Activated CD4-positive, alpha-beta T cell treated with anti-CD3 and anti-CD28 coated beads for 24 hours (primary cell): ENCODE results near the gene HOXD8.

ENCODE experiments used
- DNase-seq, 2 donors: peaks; one replicate each; pipeline ENCODE4 v3.0.0-alpha.2; 2020; ENCODE audit warnings: low read depth in 2 of 2

HOXD8 gene

DNA sequence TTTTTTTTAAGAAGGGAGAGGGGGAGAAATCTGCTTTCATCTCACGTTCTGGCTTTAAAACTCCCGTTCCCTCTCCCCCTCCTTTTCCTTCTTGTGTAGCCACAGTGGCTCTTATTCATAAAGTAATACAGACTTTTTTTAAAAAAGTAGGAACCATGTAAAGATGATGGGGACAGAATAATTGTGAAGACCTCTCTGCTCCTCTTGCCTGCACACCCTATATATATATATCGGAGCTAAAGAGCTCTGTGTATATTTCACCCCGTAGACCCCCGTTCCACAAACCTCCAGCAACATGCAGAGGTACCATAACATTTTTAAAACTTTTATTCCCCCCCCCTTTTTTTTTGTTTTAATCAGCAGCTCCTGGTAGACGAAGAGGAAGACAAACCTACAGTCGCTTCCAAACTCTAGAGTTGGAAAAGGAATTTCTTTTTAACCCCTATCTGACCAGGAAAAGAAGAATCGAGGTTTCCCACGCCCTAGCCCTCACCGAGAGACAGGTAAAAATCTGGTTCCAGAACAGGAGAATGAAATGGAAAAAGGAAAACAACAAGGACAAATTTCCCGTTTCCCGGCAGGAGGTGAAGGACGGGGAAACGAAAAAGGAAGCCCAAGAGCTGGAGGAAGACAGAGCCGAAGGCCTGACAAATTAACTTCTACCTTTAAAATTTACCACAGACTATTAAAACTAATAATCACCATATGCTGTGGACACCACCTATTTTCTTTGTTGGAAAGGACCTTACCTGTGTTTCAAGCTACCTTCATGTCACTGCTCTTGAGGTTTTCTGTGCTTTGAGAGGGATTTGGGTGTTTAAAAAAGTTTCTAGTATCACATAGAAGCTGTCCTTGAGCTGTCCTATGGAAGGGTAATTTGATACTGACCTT is 1.7 kb downstream of the HOXD8 start:
- DNase-seq = no peak

DNA sequence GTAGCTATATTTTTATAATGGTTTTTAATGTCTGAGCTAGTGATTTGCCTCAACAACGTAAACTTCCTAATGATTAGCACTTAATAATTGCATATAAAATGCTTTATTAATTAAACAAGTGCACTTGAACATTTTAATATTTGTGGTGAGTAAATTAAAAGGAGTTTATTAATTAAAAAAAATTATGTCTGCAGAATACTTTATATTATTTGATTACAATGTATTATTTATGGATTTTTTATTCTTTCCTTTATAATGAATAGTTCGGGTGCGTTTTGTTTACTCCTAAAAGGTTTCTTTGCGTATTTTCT is 2.3 kb downstream of the HOXD8 start:
- DNase-seq = no peak

DNA sequence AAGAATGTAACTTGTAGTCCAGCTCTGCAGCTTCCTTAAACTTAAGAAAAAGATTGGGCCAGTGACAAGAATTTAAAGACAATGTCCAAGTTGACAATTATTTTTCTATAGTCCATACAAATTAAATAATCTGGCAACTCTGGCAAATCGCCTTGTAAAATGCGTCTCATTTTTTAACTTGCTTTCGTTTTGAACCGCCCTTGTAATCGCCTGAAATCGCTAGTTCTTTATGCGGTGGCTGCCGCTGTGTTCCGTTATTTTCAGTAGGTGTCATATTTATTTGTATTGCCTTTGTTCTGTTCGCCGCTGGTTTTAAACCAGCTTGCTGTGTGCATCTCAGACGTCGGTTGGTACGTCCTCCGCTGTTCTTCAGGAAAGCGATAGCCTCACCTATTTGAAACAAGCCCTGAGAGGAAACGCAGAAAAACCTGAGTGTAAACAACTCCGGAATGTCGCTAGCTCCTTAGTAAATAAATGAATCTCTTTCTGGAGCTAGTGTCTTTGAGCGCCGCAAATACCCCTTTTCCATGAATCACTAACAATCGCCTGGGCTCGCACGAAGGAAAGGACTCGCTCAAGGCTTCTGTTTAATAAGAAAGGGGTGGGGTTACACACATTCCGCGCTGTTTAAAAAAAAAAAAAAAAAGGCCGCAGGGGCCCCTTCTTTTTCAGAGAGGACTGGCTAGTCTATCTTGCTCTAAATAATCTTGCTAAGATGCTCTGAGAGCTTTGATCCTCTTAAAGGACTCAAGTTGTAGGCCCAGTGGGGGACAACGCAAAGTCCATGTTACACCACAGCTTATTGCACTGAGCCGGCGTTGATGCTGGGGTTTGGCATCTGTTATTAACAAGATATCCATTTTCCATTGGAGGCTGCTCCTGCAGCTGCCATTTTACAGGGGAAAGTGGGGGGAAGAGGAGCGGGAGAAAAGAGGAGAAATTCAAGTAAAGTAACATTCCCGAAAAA is 3.0 kb downstream of the HOXD8 start:
- no peak for DNase-seq

DNA sequence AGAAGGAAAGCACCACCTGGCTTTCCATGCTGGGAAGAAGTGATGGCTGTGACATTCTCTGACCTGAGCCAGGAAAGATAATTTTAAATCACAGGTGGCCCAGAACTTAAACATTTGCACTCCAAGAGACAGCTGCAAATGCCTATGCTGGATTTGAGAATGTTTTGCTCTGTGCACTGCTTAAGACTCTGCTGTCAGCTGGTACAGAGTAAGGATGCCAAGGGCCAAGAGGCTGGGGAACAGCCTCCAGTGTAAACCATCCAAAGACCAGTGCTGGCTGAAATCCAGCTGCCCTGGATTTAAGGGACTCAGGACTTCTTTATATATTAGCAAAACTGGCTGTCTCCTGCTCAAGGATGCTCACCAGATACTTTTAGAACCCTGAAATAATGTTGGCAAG is 3.9 kb downstream of the HOXD8 start:
- no peak for DNase-seq

GRCh38 chr2:176134035-176134434 is 4.5 kb downstream of the HOXD8 start:
- no peak for DNase-seq

- no peak for DNase-seq
These were observed 5.5 kb downstream of the HOXD8 start for GRCh38 chr2:176135035-176135440.

- no peak for DNase-seq
These were observed 7.1 kb downstream of the HOXD8 start for GRCh38 chr2:176136374-176137251.

DNA sequence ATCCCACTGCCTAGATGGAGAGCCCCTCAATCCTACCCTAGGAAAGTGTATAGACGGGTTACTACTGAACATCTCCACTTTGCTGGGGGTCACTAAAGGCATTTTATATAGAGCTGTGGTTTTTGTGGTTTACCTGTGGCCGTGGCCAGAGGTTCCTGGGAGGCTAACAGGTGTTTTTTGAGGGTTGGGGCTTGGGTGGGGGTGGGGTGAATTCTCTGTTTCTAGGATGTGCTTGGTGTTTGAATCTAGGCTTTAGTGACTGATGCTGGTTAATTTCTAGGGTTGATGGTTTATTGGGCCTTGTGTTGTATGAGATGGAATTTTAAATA is 7.7 kb downstream of the HOXD8 start:
- DNase-seq = no peak

DNA sequence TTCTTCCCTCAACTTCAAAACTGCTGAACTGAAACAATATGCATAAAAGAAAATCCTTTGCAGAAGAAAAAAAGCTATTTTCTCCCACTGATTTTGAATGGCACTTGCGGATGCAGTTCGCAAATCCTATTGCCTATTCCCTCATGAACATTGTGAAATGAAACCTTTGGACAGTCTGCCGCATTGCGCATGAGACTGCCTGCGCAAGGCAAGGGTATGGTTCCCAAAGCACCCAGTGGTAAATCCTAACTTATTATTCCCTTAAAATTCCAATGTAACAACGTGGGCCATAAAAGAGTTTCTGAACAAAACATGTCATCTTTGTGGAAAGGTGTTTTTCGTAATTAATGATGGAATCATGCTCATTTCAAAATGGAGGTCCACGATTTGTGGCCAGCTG is 8.4 kb downstream of the HOXD8 start:
- no peak for DNase-seq

- no peak for DNase-seq
These were observed 9.0 kb downstream of the HOXD8 start for GRCh38 chr2:176138526-176138922.

- DNase-seq = no peak
These were observed 9.6 kb downstream of the HOXD8 start for GRCh38 chr2:176138923-176139660.

DNA sequence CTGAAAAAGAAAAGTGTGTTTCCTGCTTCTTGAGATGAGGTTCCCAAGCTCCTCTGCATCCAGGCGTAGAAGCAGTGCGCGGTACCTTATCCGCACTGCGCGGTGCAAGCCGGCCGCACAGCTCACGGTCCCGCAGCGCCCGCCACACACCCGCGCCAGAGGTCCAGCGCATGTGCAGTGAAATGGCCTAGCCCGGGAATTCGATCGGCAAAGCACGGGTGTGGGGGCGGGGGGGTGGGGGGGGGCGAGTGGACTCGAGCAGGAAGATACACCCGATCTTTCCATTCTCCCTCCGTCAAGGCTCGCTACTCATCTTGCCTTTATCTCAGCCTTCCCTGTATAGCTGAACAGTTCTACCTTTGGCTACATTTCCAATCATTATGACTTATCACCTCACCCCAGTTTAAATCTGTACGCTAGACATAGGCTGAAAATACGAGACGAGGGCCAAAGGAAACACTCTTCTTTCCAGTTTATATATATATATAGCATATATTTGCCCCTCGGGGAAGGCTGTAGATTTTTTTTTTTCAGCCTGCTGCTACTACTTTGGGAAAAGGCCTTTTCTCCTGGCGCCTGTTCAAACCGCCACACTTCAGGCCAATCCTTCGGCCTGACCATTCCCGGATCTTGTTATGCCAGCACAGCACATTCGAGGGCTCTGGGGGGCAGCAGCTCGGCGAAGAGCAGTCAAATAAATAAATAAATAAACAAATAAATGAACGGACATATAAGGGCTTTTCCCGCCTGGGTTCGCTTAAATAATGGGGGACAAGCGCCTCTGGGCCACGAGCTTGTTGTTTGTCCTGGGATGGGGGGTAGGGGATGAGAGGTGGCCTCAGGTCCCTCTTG is 10.4 kb downstream of the HOXD8 start:
- DNase-seq = no peak

DNA sequence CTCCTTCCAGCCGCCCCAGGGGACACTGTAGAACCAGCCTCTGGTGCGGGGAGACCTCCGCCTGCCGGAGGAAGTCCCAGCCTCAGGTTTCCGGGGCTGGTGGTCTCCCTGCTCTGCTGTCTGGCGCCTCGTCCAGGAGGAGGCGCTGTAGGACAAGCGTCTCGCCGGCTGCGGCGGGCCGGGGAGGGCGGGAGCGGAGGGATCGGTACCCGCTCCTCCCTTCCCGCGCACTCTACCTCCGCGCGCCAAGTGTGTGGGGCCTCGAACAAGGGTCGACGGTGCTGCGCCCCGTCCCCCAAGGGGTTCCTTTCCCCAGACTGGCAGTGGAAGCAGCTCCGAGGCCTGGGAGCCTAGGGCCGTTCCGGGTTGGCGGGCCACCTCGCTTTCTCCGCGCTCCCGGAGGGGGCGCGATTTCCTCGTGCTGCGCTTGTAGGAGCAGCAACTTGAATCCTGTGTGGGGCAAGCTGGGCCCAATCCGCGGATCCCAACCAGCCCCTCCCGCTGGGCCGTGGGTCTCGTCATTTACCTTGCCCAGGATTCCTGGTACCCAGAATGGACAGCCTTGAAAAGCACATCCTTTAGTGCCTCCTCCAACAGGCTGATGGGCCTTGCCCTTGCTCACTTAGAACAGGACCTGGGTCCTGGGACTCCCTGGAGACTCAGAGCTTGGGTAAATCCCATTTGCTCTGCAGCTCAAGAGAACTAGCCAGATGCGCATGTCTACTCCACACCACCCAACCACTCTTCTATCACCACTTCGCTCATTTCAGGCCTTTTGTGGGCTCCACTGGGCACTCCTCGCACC is 11.2 kb downstream of the HOXD8 start:
- peak; percentile 40 to 49 for DNase-seq

GRCh38 chr2:176142281-176142680 is 12.8 kb downstream of the HOXD8 start:
- no peak for DNase-seq

GRCh38 chr2:176145085-176145969 is 15.8 kb downstream of the HOXD8 start:
- no peak for DNase-seq

GRCh38 chr2:176146101-176146500 is 16.6 kb downstream of the HOXD8 start:
- no peak for DNase-seq

- DNase-seq = no peak
These were observed 17.1 kb downstream of the HOXD8 start for GRCh38 chr2:176146645-176147044.

- DNase-seq = no peak
These were observed 17.8 kb downstream of the HOXD8 start for GRCh38 chr2:176147210-176147799.
